K562 (cell line): ENCODE data around the gene KCTD8. TPM values are rescaled to one million over a fixed set of nuclear protein-coding genes. Genes with fewer than 3 reads are reported as not detected.

Experiments
- ATAC-seq: fragments of 200-7000 bp; cut with Tn5 transposase; 3 replicates; pipeline ENCODE4 v1.9.1; 2020; ENCODE audit warnings: moderate library complexity
- BruUV-seq: library from RNA; stranded (reverse); fragments of 400-500 nt; replicated peaks from 2 replicates; lab custom pipeline; 2021; lab: Mats Ljungman, UMichigan
- CTCF ChIA-PET: fragments of 300-600 bp; formaldehyde crosslinking; extraction: SDS; loops from one replicate; lab custom pipeline; 2021; ENCODE audit warnings: low intra/inter-chr PET ratio; lab: Yijun Ruan, JAX
- POLR2A ChIA-PET: fragments of 300-600, 350-650 bp; sonication (Branson Sonifier 250); formaldehyde crosslinking; extraction: SDS; loops from one replicate; lab custom pipeline; 2021; ENCODE audit warnings: antibody characterized with exemption, inconsistent platforms; lab: Yijun Ruan, JAX
- DNase-seq, 4 experiments: peaks; one replicate each; pipeline versions ENCODE4 v3.0.0 to v3.0.0-alpha.2; 2011 to 2018; ENCODE audit warnings: low spot score in 3 of 4, mixed read lengths in 3 of 4; ENCODE audit errors: extremely low read depth in 1 of 4
- FAIRE-seq: peaks from 2 replicates; lab custom pipeline; 2011; peaks lifted over from hg19 to GRCh38; lab: Jason Lieb, UNC
- H2AFZ ChIP-seq: 2 replicates; pipeline ENCODE4 v1.6.0; 2011; ENCODE audit warnings: low read depth, low read length, control low read depth, inconsistent platforms
- H3K27ac ChIP-seq: fragments of 200-600 bp; 3 replicates; pipeline ENCODE4 v1.8.0; 2011; ENCODE audit warnings: low read depth, mild to moderate bottlenecking, control low read depth, inconsistent platforms, low read length, moderate library complexity, mixed read lengths; ENCODE audit errors: extremely low read depth
- H3K27me3 ChIP-seq, 2 experiments: fragments of 300-600 bp in 1 of 2; 2 replicates in 1 of 2; 3 replicates in 1 of 2; pipeline versions ENCODE4 v1.6.0 to v1.8.0; 2011; ENCODE audit warnings: inconsistent platforms in 2 of 2, low read length in 2 of 2, mild to moderate bottlenecking in 1 of 2, mixed read lengths in 1 of 2, moderate library complexity in 1 of 2; ENCODE audit not compliant: control insufficient read depth in 2 of 2, insufficient read depth in 2 of 2
- H3K36me3 ChIP-seq: fragments of 300-600 bp; 3 replicates; pipeline ENCODE4 v1.8.0; 2011; ENCODE audit warnings: mild to moderate bottlenecking, low read length, inconsistent platforms; ENCODE audit not compliant: control insufficient read depth, insufficient read depth
- H3K4me1 ChIP-seq, 2 experiments: fragments of 200-600 bp in 1 of 2; replicated peaks in 1 of 2; 2 replicates in 1 of 2; 3 replicates in 1 of 2; pipeline versions ENCODE4 v1.5.1 to v1.8.0; 2011; ENCODE audit warnings: inconsistent platforms in 2 of 2, low read length in 2 of 2, mild to moderate bottlenecking in 1 of 2, mixed read lengths in 1 of 2, moderate library complexity in 1 of 2; ENCODE audit not compliant: control insufficient read depth in 2 of 2, insufficient read depth in 2 of 2
- H3K4me2 ChIP-seq: 2 replicates; pipeline ENCODE4 v1.6.1; 2011; ENCODE audit warnings: low read length, control low read depth, inconsistent platforms, mixed read lengths; ENCODE audit not compliant: insufficient read depth
- H3K4me3 ChIP-seq: fragments of 200-600 bp; sonication (generic), shearing (Covaris generic); 2 replicates; pipeline ENCODE4 v1.5.1; 2016; ENCODE audit warnings: control low read depth, inconsistent platforms
- H3K79me2 ChIP-seq: fragments of 200-600 bp; 3 replicates; pipeline ENCODE4 v1.8.0; 2011; ENCODE audit warnings: low read length, inconsistent platforms; ENCODE audit not compliant: control insufficient read depth, insufficient read depth
- H3K9ac ChIP-seq, 2 experiments: 2 replicates each; pipeline versions ENCODE4 v1.6.0 to v1.6.1; 2011; ENCODE audit warnings: low read depth in 2 of 2, low read length in 2 of 2, control low read depth in 1 of 2, inconsistent platforms in 1 of 2, mild to moderate bottlenecking in 1 of 2, mixed read lengths in 1 of 2; ENCODE audit not compliant: insufficient read depth in 1 of 2
- H3K9me1 ChIP-seq: one replicate; pipeline ENCODE4 v1.6.0; 2011; ENCODE audit warnings: inconsistent platforms, mild to moderate bottlenecking, low read length, moderate library complexity; ENCODE audit not compliant: control insufficient read depth, insufficient read depth
- H3K9me3 ChIP-seq: replicated peaks from 2 replicates; pipeline ENCODE4 v1.5.1; 2011; ENCODE audit warnings: low read depth, low read length, inconsistent platforms; ENCODE audit not compliant: control insufficient read depth, insufficient read depth
- H4K20me1 ChIP-seq: replicated peaks from 2 replicates; pipeline ENCODE4 v1.6.1; 2011; ENCODE audit warnings: low read length, inconsistent platforms, mixed read lengths; ENCODE audit not compliant: control insufficient read depth, insufficient read depth
- BHLHE40 ChIP-seq: IDR thresholded peaks from 2 replicates; pipeline ENCODE4 v1.6.1; 2011; ENCODE audit warnings: low read length, improper control_type of control experiment
- CTBP1 ChIP-seq: fragments of 450-650 bp; IDR thresholded peaks from 2 replicates; pipeline ENCODE4 v1.6.1; 2016; ENCODE audit warnings: borderline replicate concordance
- FOSL1 ChIP-seq: fragments of 200-800 bp; sonication (Bioruptor generic); conservative IDR thresholded peaks from 2 replicates; pipeline ENCODE4 v1.6.1; 2016; ENCODE audit warnings: missing genetic modification characterization, missing compliant biosample characterization
- HIVEP1 ChIP-seq: fragments of 250-450 bp; sonication (Bioruptor Pico); IDR thresholded peaks from 2 replicates; pipeline ENCODE4 v1.4.0; 2020; ENCODE audit warnings: mild to moderate bottlenecking
- KAT2B ChIP-seq: IDR thresholded peaks from one replicate; pipeline ENCODE4 v1.6.1; 2012; ENCODE audit warnings: low read depth, mild to moderate bottlenecking, control low read depth, inconsistent platforms, low read length, moderate library complexity
- MEF2A ChIP-seq: IDR thresholded peaks from 2 replicates; pipeline ENCODE4 v1.6.1; 2011; ENCODE audit warnings: low read depth, mild to moderate bottlenecking, low read length, moderate library complexity; ENCODE audit not compliant: control insufficient read depth
- MYBL2 ChIP-seq, 2 experiments: fragments of 450-650 bp in 1 of 2; sonication (generic) in 1 of 2; formaldehyde crosslinking in 1 of 2; IDR thresholded peaks; 2 replicates each; pipeline versions ENCODE4 v1.6.1 to v1.8.1; 2017 to 2022; ENCODE audit warnings: borderline replicate concordance in 1 of 2, inconsistent platforms in 1 of 2, low read depth in 1 of 2, mild to moderate bottlenecking in 1 of 2, missing genetic modification reagents in 1 of 2, moderate library complexity in 1 of 2
- NEUROD1 ChIP-seq: fragments of 150-350 bp; IDR thresholded peaks from 2 replicates; pipeline ENCODE4 v1.6.1; 2014; ENCODE audit warnings: borderline replicate concordance, low read length, low read depth; ENCODE audit not compliant: partially characterized antibody
- POLR3G ChIP-seq: IDR thresholded peaks from 2 replicates; pipeline ENCODE4 v1.6.1; 2011; ENCODE audit not compliant: insufficient read length, insufficient replicate concordance; ENCODE audit errors: extremely low read depth
- SREBF1 ChIP-seq: fragments of 150-350 bp; IDR thresholded peaks from 2 replicates; pipeline ENCODE4 v1.6.1; 2014; ENCODE audit warnings: antibody characterized with exemption, low read depth, low read length, borderline replicate concordance
- WGBS: fragments of 100-300 bp; shearing (Covaris generic); methylation state at CpG from one replicate; pipeline ENCODE4 v1.1.6; 2016; ENCODE audit warnings: low coverage, mixed read lengths; ENCODE audit not compliant: insufficient coverage; ENCODE audit errors: missing lambda C conversion rate; 5-methylcytosine and 5-hydroxymethylcytosine counted together
- in situ Hi-C: fragments of 300-500 bp; cut with MboI; formaldehyde crosslinking; loops from 4 replicates; pipeline ENCODE4 v1.15.0; 2018; ENCODE audit warnings: inconsistent platforms, mixed read lengths
- intact Hi-C: fragments of 100-400 bp; cut with micrococcal nuclease; formaldehyde crosslinking; loops from 2 replicates; pipeline ENCODE4 v1.14.2; 2022
- polyA plus RNA-seq, 8 experiments: library from polyadenylated mRNA; depleted of rRNA in 4 of 8; stranded (reverse) in 5 of 8; unstranded in 3 of 8; fragments of >200 nt; fragmentation: Nextera tagmentation in 2 of 8; fragmentation: Illumina TruSeq in 1 of 8; extraction: Ambion mirVana in 2 of 8; extraction: Trizol in 1 of 8; gene quantifications; 2 replicates each; pipeline versions ENCODE4 v1.2.1 to v1.2.3, GENCODE V29; 2011 to 2014; ENCODE audit warnings: inconsistent platforms in 1 of 8, missing spikeins in 1 of 8
- total RNA-seq, 7 experiments: library from RNA; depleted of rRNA in 6 of 7; stranded (reverse); fragments of >200 nt in 6 of 7; fragmentation: Illumina TruSeq in 2 of 7; extraction: Trizol in 2 of 7; gene quantifications; 2 replicates each; pipeline versions ENCODE4 v1.2.1 to v1.2.3, GENCODE V29; 2011 to 2021; ENCODE audit warnings: low replicate concordance in 1 of 7
- TF ChIP-seq, protein P1 (sequence below): sonication (generic); formaldehyde crosslinking; IDR thresholded peaks from 2 replicates; pipeline ENCODE4 v1.8.1; 2023; ENCODE audit warnings: mild to moderate bottlenecking, missing genetic modification reagents, moderate library complexity
- TF ChIP-seq, protein P2 (sequence below), 2 experiments: fragments of 150-350 bp in 1 of 2; IDR thresholded peaks; 2 replicates each; pipeline ENCODE4 v1.6.1; 2012 to 2016; ENCODE audit warnings: low read depth in 2 of 2, low read length in 2 of 2, mild to moderate bottlenecking in 1 of 2, moderate library complexity in 1 of 2

KCTD8 gene
- total and polyA plus RNA-seq, 9 of the 15 experiments (the other 6 are each of a cell fraction or from before 2014, with no cell fraction given), result not detected

DNA sequence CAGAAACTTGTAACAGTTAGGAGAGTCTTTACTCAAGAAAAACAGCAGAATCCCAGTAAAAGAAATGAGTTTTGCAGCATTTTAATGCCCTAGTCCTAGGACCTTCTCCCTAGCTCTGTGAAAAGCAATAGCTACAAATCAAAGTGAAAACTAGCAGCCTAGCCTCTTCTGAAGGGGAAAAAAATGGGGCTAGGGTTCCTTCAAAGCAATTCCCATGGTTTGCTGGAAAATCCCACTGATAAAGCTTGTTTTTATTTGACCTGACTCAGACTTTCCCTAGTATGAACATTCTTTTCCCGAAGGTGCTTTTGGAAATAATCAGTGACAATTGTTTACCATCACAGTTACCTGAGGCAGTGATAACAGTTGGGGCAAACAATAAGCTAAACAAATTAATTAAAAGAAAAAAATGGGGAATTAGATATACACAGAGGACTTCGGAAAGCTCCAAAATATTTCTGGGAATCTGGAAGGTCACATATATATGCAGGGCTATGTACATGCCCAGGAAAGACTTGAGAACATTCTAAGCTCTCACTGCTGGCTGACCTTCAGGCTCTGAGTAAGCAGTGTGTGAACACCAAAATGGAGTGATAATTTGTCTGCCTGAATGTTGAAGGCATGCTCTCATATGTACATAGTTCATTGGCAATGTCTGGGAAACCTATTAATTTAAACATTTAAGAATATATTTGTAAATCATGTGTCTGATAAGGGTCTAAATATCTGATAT, 285.9 kb downstream of the KCTD8 start (continued):
- TF ChIP-seq, protein P1, sequence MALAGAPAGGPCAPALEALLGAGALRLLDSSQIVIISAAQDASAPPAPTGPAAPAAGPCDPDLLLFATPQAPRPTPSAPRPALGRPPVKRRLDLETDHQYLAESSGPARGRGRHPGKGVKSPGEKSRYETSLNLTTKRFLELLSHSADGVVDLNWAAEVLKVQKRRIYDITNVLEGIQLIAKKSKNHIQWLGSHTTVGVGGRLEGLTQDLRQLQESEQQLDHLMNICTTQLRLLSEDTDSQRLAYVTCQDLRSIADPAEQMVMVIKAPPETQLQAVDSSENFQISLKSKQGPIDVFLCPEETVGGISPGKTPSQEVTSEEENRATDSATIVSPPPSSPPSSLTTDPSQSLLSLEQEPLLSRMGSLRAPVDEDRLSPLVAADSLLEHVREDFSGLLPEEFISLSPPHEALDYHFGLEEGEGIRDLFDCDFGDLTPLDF (CRISPR knock-in tag), result no peak
- TF ChIP-seq HIVEP1 (no peak), MYBL2 (IDR thresholded peaks at IDR 0.05; ENCODE audit: low read depth) (no peak), MYBL2 (CRISPR knock-in tag; IDR thresholded peaks at IDR 0.05; ENCODE audit: borderline replicate concordance) (no peak), CTBP1 (no peak)

DNA sequence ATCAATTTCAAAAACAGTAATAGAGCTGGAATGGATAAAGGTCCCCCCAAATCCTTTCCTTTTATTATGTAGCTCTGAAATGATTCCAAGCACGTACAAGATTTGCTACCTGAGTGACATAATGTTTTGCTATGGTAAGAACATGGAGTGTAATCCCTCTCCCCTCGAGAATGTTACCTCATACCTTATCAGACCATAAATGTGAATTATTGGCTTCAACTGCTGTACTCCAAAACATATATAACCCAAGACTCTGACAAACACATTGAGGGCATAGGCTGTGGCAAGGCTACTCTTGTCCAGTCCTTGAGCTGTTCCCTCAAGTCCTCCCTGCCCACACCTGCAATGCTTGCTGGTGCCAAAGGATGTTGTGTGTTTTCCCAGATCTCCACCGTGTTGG, 286.9 kb downstream of the KCTD8 start:
- in situ Hi-C loops, result no loop called here
- Histone ChIP-seq H3K4me3 (no peak overlapping the region), H4K20me1 (no peaks in the 10 kb centered on the region), H3K4me2 (no peak overlapping the region), H3K9ac (no peak overlapping the region), H3K9me3 (no peaks in the 10 kb centered on the region), H3K27me3 (no peaks in the 10 kb centered on the region), H3K4me1 (no peaks in the 10 kb centered on the region), H3K9me1 (no peaks in the 10 kb centered on the region), H3K36me3 (no peaks in the 10 kb centered on the region), H3K79me2 (no peaks in the 10 kb centered on the region), H3K27ac (no peak overlapping the region), H2AFZ (no peak overlapping the region)
- intact Hi-C loops, result no loop called here
- TF ChIP-seq, protein P2, sequence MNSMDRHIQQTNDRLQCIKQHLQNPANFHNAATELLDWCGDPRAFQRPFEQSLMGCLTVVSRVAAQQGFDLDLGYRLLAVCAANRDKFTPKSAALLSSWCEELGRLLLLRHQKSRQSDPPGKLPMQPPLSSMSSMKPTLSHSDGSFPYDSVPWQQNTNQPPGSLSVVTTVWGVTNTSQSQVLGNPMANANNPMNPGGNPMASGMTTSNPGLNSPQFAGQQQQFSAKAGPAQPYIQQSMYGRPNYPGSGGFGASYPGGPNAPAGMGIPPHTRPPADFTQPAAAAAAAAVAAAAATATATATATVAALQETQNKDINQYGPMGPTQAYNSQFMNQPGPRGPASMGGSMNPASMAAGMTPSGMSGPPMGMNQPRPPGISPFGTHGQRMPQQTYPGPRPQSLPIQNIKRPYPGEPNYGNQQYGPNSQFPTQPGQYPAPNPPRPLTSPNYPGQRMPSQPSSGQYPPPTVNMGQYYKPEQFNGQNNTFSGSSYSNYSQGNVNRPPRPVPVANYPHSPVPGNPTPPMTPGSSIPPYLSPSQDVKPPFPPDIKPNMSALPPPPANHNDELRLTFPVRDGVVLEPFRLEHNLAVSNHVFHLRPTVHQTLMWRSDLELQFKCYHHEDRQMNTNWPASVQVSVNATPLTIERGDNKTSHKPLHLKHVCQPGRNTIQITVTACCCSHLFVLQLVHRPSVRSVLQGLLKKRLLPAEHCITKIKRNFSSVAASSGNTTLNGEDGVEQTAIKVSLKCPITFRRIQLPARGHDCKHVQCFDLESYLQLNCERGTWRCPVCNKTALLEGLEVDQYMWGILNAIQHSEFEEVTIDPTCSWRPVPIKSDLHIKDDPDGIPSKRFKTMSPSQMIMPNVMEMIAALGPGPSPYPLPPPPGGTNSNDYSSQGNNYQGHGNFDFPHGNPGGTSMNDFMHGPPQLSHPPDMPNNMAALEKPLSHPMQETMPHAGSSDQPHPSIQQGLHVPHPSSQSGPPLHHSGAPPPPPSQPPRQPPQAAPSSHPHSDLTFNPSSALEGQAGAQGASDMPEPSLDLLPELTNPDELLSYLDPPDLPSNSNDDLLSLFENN (IDR thresholded peaks at IDR 0.05; ENCODE audit: low read depth in 2 of 2, low read length in 2 of 2), result no peak
- TF ChIP-seq SREBF1, result no peak
- TF ChIP-seq MEF2A, result no peak
- TF ChIP-seq BHLHE40, result no peak
- no peak for TF ChIP-seq KAT2B
- TF ChIP-seq FOSL1, result no peak
- no peak for TF ChIP-seq POLR3G
- no peak for TF ChIP-seq NEUROD1
- FAIRE-seq (no peak), ATAC-seq (no peak), DNase-seq (no peak)
- POLR2A ChIA-PET, result no interaction called here
- no TSS peak for BruUV-seq
- CTCF ChIA-PET, result no interaction called here
- 2% methylated on average over 3 of the region's 3 CpGs for WGBS
